Colon (tissue), 2 donors: Measurements from ENCODE around the gene CELSR2.
"Not testable (repeated sequence)": the region's sequence is repeated elsewhere in the genome, so short reads cannot be mapped to it uniquely, and the experiment has no call there.

Experiments
- FAIRE-seq: peaks from 2 replicates; lab custom pipeline; 2012; peaks lifted over from hg19 to GRCh38; lab: Jason Lieb, UNC
- donor health status: control.
- donor health status: control.

The CELSR2 gene

DNA sequence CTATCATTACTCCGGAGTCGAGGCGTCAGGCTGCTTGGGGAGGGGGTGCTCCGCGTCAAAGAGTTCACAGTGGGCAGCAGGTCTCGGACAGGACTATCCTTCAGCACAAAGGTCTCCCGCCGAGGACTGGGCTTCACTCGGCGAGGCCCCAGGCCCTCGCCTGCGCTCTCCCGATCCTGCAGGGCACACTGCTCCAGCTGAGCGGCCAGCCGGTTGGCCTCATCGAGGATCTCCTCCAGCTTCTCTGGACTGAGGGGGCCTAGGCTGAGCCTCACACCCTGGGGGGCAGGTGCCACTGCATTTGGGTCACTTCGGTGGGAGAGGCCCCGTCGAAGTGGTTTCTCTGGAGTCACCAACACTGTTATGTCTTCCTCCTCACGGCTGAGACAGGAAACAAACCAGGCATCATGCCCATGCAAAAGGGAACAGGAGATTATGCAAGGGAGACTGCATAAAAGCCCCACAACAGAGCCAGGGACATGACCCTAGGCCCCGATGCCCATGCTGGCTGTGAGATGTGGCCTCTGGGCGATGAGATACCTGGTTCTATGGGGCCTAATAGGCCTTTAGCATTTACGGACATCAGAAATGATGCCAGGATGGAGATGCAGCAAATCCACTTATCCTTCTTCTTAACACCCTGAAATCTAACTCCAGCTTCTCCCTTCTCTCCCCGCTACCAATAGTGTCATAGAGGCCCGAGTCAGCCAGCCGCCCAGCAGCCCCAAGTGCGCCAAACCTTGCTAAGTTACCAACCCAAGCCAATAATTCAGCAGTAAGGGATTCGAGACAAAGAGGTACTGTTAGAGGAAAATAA lies 32.5 kb downstream of the CELSR2 start:
- no peak for FAIRE-seq

DNA sequence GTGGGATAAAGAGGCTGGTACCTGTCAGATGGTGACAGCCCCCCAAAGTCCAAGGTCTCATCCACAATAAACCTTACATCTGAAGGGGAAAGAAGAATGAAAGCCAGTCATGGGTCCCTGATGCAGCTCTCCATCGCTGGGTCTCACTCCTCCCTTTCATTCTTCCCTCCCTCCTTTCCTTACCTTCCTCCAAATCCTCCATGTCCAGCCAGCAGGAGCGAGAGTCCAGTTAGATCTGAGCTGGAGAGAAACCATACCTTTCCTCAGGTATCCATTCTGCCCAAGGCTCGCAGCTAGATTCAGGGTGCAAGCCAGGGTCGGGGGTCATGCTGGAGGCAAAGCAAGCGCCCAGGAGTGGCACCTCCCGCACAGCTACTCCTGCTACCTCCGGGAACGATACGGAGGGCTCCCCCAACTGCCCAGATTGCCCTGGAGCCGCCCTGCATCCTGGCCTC lies 33.2 kb downstream of the CELSR2 start:
- FAIRE-seq, result no peak

DNA sequence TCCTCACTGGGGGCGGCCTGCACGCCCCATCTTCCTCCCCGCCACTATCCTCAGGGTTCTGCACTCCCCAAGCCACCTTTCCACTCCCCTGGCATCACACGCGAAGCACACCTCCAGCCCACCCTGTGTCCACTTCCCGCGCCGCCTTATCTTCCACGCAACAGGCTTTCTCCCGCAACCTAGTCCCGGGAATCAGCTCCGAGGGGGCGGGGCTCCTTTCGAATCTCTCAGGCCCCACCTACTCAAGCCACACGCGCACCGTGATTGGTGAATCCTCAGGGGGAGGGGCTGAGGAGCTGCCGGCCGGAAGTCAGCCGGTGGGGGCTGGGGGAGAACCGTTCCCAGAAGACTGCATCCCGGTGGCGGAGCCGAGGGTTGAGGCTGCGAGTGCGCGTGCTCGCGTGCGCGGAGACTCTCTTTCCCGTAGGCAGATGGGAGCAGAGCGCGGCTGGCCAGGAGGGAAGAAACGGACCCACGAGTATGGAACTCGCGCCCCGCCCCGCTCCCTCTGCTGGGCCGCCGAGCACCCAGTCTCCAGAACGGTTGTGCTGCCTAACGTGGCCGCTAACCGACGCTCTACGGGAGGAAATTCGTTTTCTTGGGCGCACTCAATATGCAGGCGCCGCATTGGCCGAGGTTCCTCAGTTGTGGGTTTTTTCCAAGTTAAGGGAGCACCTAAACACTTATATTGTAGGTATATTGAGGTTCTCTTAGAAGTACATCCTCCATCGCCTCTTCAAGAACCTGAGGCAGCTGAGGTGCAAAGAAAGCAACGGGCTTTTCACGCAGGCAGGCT lies 33.8 kb downstream of the CELSR2 start, which contains the start of gene PSRC1:
Gene PSRC1, minus strand, starts transcription at position 194 of the 796 bp plus-strand sequence.
- FAIRE-seq, result no peak

DNA sequence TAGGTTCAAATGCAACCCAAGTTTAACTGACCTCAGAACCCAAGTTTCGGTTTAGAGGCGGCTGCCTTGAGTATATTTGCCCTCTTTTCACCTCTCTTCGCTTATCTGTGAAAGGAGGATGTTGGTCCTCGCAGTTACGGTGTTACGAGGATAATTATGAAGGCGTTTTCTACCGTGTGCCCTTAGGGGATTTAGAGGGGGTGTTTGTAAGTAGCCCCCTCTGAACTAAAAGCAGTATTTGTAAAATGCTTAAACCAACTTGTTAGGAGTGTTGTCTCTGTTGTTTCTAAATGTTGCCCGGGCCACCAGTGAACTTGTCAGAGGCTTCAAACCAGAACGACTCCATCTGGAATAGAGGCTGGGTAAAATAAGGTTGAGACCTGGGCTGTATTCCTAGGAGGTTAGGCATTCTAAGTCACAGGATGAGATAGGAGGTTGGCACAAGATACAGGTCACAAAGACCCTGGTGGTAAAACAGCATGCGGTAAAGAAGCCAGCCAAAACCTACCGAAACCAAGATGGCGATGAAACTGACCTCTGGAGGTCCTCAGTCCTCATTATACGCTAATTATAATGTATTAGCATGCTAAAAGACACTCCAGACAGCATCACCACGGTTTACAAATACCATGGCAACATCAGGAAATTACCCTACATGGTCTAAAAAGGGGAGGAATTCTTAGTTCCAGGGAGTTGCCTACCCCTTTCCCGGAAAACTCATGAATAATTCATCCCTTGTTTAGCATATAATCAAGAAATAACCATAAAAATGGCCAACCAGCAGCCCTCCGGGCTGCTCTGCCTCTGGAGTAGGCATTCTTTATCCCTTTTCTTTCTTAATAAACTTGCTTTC lies 34.6 kb downstream of the CELSR2 start:
- no peak for FAIRE-seq

DNA sequence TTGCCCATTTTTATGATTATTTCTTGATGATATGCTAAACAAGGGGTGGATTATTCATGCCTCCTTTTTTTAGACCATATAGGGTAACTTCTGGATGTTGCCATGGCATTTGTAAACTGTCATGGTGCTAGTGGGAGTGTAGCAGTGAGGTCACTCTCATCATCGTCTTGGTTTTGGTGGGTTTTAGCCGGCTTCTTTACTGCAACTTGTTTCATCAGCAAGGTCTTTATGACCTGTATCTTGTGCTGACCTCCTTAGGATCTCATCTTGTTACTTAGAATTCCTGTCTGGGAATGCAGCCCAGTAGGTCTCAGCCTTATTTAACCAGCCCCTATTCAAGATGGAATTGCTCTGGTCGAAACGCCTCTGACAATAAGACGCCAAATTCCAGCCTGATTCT lies 37.4 kb downstream of the CELSR2 start:
- FAIRE-seq, result not testable (repeated sequence)

DNA sequence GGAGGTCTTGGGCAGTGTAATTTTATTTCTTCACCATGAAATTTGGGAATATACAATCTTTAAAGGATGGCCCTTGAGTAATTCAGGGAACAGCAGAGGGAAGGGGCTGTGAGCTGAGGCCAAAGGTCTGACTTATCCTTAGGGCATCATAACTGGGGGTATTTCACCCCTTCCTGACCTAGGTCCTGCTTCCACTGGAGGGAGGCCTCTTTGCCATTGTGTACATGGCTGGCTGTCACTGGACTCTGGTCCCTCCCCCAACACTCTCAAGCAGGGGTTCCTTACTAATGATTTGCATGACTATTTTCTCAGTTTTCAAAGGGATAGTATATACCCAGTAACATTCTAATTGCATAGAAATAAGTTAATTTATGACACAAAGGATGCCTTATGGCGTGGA lies 40.8 kb downstream of the CELSR2 start:
- FAIRE-seq, result no peak

DNA sequence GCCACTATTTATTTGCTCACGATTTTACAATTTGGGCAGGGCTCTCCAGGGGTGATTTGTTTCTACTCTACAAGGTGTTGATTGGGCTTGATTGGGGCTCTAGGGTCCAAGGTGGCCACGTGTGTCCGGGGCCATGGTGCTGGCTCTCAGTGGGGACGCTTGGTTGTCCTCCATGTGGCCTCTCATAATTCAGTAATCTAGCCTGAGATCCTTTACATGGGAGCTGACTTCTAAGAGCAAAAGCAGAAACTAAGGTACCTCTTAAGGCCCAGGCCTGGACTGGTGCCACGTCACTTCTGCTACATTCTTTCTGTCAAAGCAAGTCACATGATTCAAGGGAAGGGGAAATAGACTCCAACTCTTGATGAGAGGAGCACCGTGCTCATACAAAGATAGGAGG lies 41.7 kb downstream of the CELSR2 start:
- no peak for FAIRE-seq

DNA sequence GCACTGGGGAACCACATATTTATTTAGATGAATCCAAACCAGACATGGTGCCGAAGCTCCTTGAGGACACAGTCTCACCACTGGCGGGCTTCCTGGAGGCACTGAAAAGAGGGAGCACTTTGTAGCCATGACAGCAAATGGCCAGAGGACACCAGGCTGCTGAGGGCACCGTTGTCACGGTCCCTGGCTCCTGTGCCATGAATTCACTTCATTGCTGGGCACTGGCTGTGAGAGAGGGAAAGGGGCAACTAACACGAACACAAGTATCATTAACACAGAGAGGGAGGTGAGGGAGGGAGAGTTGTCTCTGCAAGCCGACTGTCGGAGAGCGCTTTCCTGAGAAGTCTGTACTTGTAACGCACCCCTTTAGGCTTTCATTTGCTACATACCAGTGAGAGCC lies 43.0 kb downstream of the CELSR2 start:
- no peak for FAIRE-seq

DNA sequence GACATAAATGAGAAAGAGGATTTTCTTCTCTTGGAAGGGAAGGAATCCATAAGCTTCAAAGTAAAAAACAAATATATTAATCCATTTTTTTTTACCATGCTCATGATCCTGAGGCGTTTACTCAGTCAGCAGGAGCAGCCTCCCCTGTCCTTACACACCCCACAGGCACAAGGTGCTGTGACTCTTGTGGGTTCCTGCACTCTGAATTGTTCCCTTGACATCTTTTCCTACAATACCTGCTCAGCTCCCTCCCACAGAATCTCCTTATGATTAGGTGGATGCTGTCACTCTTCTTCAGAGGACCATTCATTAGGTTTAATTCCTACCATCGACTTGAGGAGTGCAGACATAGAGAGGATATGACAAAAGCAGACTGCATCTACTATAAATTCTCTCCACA lies 43.7 kb downstream of the CELSR2 start:
- FAIRE-seq, result no peak

DNA sequence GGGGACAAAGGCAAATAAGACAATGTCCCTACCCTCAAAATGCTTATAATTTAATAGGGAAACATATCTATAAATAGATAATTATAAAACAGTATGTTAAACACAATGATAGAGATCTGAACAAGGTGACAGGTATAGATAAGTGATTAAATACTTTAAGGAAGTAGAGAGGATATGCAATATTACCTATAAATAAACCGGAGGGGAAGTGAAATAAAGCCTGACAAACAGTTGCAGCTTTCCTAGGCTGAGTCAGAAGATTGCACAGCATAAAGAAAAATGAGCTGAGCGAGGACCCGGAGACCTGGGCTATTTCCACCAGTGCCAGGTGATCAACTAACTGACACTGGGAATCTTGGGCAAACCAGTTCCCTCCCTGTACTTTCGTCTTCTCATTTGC lies 45.1 kb downstream of the CELSR2 start:
- no peak for FAIRE-seq

DNA sequence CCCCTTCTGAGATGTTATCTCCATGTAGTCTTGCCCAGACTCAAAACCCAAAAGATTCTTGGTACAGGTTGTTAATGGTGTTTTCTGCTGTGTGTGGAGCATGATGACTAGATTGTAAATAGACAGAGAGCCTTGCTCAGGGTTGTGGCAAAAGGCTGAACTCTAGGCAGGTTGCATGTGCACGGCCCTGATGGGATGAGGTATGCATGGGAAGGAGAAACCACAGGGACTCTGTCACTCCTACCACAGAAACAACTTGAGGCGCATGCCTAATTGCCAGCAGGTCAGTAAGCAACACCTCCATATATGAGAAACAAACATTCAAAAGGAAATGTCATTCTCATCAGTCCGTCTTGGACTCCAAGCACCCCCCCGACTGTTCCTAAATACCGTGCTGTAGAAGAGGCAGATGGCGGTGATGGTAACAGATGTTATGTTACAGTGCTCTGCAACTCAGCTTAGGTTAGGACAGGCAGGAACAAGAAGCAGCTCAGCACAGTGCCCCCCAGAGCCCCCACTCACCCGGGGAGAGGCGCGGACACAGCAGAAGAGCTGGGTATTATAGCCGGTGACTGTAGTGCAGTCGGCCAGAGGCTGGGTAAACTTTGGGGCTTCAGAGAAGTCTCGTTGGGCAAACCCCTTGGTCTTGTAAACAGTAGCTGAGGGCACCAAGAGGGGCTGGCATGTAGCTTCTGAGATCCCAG lies 46.5 kb downstream of the CELSR2 start:
- FAIRE-seq, result no peak

DNA sequence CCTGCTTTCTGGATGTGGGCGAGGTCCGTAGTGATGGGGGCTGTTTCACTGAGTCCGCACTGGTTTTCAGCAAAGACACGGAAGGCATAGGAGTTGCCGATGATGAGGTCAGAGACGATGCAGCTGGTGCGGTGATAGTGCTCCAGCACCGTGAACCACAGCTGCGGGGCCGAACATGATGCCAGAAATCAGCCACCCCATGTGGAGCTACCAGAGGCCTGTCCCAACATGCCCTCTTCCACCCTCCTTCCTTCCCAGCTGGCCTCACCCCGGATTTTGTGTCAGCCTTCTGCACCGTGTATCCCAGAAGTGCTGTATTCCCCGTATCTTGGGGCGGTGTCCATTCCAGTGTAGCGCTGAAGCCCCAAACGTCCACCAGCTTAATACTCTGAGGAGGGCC lies 47.4 kb downstream of the CELSR2 start:
- FAIRE-seq, result no peak

DNA sequence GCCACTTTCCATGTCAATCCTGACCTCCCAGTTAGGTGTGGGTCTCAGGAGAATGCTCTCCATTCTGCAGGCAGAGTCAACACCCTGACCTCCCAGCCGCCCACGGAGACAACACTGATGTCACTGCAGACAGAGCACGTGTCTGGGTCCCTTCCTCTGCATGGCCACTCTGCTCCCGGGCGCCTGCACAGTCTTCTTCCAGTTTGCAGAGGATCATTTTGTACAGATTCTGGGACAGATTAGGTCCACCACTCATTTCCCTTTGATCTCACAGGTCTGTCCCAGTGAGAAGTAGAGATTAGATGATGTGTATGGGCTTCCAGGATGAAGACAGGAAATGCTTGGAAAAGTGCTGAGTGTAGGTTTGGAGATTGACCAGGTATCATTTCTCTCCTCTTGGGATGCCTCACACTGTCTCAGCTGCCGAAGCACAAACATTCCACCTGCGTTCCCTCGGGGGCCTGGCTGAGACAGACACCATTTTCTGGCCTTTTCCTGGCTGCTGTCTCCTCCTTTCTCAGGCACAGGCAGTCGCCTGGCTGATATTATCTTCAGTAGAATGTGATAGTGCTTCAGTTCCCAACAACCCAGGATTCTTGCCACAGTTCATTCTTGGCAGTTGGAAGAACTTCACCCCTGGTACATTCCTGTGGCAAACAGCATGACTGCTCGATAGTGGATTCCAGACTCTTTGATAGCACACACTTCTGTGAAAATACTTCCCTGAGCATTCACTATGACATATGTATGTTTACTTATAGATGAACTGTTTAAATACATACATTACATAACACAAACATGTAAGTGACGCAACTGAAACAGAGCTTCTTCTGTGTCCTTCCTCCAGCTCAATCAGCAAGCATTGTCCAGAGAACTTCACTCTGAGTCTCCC lies 49.6 kb downstream of the CELSR2 start:
- no peak for FAIRE-seq

DNA sequence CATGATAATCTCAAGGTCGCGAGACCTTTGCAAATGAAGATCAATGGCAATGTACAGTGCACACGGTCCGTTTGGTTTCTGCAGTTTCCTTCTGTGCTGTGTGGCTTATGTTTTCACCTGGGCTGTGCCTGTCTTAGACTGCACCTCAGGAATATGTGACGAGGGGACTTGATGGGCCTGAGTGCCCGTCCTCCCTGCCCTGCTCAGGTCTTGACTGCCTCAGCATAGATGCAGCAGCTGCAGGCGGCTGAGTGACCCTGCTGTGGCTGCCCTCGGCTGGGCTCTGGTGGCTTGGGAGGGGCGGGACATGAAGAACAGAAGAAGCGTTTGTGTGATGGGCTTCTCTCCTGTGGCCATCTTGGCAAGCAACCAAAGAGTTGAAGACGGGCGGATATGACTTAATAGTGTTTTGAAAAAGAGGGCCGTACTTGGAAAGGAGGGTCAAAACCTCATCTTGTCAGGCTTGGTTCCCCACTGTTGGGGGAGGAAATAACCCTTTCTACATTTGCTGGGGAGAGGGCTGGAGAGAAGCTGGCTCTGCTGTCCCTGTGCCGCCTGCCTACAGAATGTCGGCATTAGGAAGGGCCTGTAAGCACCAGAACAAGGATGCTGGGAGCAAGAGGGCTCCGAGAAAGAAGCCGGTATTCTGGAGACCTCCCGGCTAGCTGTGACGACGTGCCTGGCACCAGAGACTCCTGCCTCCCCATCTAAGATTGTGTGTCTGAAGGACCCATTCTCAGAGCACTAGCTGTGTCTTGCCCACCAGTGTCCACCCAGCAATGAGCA lies 50.4 kb downstream of the CELSR2 start:
- no peak for FAIRE-seq

DNA sequence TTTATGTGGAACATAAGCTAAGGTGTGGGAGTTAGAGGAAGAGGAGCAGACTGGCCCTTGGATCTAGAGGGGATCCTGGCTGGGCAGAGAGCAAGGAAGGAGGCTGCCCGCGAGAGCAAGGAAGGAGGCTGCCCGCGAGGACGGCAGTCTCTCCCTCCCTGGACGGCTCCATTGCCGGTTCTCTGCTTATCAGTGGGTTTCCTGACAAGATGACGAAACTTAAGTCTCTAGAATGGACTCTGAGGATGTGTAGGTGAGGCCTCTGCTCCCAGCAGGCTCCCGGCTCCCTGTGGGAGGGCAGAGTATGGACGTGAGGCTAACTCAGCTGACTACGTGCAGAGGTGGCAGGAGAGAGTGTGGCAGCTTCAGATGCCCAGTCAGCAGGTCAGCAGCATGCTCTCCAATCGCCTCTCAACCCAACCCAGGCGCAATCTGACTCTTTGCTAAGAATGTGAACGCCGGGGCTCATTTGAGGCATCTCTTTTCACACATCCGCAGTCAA lies 51.4 kb downstream of the CELSR2 start:
- no peak for FAIRE-seq

DNA sequence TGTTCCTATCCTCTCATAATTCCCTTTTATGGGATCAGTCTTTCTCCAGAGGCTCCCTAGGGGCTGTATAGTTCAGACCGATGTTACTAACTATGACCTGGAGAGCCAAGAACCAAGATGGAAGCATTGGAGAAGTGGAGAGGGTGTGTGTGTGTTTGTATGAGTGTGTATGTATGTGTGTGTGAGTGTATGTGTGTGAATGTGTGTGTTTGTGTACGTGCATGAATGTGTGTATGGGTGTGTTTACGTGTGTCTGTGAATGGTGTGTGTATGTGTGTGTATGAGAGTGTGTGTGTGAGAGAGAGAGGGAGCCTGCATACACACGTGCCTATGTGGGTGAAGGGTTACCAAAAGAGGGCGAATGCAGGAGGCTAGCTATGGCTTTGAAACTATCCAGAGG lies 52.5 kb downstream of the CELSR2 start:
- no peak for FAIRE-seq

DNA sequence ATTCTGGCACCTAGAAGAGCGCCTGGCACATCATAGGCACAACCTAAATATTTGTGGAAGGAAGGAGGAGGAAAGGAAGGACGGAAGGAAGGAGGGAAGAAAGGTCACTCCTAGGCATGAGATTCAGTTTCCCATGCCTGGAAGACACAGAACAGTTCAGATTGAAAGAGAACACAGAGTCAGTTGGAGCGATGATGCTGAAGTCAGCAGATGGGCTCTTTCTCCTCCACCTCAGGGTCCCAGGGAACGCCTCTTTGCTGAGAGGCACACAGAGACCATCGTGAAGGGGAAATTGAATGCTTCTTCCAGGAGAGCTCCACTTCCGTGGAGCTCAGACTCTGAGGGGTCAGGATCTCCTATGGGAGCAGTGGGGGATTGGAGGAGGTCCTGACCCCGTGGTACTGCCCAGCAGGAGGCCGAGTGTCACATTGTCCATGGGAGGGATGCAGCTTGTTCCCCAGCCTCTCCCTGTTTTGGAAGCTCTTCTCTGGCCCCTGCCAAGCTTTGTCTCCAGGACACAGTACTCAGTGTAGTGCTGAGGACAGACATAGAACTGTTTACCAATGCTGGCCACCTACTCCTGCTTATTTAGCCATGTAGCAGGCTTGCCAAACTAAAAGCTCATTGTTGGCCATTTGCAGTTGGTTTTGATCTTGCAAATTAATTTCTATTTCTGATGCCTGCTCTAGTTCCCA lies 55.0 kb downstream of the CELSR2 start:
- no peak for FAIRE-seq

DNA sequence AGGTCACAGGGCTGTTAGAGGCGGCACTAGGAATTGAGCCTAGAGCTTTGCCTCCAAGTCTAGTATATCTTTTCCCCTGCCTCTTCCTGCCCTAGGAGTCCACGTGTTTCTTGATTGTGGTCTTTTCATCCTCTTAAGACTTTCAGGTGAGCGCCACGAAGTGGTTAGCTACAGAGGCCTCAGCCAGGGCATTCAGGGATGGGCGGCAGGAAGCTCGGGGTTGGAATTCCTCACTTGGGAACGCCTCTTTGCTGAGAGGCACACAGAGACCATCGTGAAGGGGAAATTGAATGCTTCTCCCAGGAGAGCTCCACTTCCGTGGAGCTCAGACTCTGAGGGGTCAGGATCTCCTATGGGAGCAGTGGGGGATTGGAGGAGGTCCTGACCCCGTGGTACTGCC lies 56.7 kb downstream of the CELSR2 start:
- FAIRE-seq, result not testable (repeated sequence)

DNA sequence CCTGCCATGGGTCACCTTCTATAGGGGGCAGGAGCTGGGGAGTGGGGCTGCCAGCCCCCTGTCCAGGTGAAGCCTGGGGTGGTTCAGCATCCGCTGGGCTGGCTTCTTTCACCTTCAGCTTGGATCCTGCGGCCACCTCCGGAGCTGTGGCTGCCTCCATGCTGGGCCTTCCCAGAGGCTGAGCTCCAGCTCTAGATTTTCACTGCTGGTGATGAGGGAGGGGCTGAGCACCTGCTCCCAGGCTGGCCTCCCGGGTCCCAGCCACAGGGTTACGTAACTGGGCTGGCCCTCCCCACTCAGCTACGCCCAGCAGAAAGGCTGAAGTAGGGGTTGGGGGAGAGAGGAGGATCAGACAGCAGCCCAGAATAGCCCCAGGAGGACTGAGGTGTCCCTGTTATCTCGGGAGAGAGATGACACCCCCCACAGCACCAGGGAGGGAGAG lies 57.5 kb downstream of the CELSR2 start, which contains the start of gene MYBPHL:
Gene MYBPHL, minus strand, starts transcription at position 180 of the 442 bp plus-strand sequence. Its CDS starts 20 bp downstream, at position 160.
- FAIRE-seq, result no peak
